Fibroblast of the aortic adventitia (primary cell): ENCODE results near the gene DPP6. TPM values are rescaled to one million over a fixed set of nuclear protein-coding genes. Genes with fewer than 3 reads are reported as not detected.

Experiments used
- DNase-seq: peaks from one replicate; pipeline ENCODE4 v3.0.0-alpha.2; 2010; ENCODE audit warnings: low read depth
- H3K4me3 ChIP-seq: 2 replicates; pipeline ENCODE4 v1.5.1; 2011; ENCODE audit warnings: low read depth, mild to moderate bottlenecking, control low read depth, low read length, moderate library complexity
- total RNA-seq: library from RNA; depleted of rRNA; stranded (reverse); fragments of >200 nt; gene quantifications from 2 replicates; pipeline ENCODE4 v1.2.3, GENCODE V29; 2012; ENCODE audit warnings: low replicate concordance
- TF ChIP-seq, protein P1 (sequence below): IDR thresholded peaks from 2 replicates; pipeline ENCODE4 v1.5.1; 2011; ENCODE audit warnings: mild to moderate bottlenecking, low read length, control low read depth, inconsistent platforms; ENCODE audit not compliant: insufficient read depth

DPP6 gene
- total RNA-seq, 1 donor = not detected

DNA sequence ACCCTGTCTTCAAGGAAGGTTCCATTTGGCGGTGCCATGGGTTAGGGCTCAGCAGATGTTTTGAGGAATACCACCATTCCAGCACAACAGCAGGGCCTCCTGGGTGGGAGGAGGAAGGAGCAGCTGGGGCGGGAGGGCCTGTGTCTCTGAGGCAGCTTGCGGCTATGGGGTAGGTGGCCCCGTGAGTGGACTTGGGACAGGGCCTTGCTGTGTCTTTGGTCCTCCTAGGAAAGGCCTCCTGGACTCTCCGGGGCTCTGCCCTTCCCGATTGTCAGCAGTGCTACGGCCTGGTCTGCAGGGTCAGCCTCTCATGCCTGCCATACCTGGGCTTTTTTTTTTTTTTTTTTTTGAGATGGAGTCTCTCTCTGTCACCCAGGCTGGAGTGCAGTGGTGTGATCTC, 854.0 kb downstream of the DPP6 start:
- no peak overlapping the region for H3K4me3 ChIP-seq
- TF ChIP-seq, protein P1, sequence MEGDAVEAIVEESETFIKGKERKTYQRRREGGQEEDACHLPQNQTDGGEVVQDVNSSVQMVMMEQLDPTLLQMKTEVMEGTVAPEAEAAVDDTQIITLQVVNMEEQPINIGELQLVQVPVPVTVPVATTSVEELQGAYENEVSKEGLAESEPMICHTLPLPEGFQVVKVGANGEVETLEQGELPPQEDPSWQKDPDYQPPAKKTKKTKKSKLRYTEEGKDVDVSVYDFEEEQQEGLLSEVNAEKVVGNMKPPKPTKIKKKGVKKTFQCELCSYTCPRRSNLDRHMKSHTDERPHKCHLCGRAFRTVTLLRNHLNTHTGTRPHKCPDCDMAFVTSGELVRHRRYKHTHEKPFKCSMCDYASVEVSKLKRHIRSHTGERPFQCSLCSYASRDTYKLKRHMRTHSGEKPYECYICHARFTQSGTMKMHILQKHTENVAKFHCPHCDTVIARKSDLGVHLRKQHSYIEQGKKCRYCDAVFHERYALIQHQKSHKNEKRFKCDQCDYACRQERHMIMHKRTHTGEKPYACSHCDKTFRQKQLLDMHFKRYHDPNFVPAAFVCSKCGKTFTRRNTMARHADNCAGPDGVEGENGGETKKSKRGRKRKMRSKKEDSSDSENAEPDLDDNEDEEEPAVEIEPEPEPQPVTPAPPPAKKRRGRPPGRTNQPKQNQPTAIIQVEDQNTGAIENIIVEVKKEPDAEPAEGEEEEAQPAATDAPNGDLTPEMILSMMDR = no peak
- DNase-seq = no peak

DNA sequence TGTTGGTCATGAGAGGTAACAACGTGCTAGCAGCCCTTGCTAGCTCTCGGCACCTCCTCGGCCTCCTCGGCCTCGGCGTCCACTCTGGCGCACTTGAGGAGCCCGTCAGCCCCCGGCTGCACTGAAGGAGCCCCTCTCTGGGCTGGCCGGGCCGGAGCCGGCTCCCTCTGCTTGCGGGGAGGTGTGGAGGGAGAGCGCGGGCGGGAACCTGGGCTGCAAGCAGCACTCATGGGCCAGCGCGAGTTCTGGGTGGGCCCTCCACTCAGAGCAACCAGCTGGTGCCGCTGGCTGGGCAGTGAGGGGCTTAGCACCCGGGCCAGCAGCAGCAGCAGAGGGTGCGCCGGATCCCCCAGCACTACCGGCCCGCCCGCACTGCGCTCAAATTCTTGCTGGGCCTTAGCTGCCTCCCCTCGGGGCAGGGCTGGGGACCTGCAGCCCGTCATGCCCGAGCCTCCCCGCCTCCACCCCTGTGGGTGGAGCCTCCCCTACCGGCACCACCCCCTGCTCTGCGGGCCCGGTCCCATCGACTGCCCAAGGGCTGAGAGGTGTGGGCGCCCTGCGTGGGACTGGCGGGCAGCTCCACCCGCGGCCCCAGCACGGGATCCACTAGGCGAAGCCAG, 854.6 kb downstream of the DPP6 start:
- TF ChIP-seq, protein P1 = no peak
- H3K4me3 ChIP-seq = no peak overlapping the region

GRCh38 chr7:154907651-154908620, 855.7 kb downstream of the DPP6 start:
- no peak for DNase-seq
- TF ChIP-seq, protein P1 = no peak
- H3K4me3 ChIP-seq = no peak overlapping the region

More for the DNA sequence above, 854.6 kb downstream of the DPP6 start:
- DNase-seq = no peak

GRCh38 chr7:154909241-154910105, 857.3 kb downstream of the DPP6 start:
- no peak for DNase-seq
- TF ChIP-seq, protein P1 = no peak
- no peak overlapping the region for H3K4me3 ChIP-seq

DNA sequence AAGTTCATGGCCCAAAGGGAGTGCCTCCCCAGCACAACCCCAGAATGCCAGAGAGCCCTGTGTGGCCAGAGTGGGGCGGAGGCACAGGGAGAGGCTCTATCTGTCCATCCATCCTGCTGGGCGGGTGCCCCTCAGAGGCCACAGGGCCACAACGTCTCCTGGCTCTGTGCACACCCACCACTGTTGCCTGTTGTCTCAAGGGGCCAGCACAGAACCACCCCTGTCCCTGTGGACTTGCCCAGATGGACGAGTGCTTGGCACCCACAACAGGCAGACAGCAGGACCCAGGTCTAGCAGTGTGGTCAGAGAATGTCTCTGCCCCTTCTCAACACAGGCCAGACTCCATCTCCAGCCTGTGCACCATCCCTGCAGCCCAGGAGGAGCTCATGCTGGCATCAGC, 857.9 kb downstream of the DPP6 start:
- TF ChIP-seq, protein P1 = no peak
- DNase-seq = no peak
- H3K4me3 ChIP-seq = no peak overlapping the region

DNA sequence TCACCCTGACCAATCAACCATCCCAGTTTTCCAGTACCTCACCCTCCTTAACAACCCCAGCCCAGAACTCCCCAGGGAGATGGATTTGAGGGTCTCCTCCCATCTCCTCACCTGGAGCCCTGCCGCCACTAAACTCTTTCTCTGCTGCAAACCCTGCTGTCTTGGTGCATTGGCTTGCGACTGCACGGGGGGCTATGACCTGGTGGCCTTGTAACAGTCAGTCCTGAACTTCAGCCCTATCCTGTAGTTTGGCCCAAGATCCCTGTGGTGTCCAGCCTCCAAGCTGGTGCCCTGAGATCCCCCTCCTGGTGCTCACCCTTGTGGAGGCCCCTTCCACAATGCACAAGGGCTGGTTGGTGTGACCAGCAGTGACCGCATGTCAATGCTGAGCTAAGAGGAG, 858.8 kb downstream of the DPP6 start:
- TF ChIP-seq, protein P1 = no peak
- no peak overlapping the region for H3K4me3 ChIP-seq
- DNase-seq = no peak
